ENCODE measurements around the gene A1BG.
A peak's percentile ranks its signal among the peaks of the same experiment; 100 is the strongest.
"Not testable (repeated sequence)": the region's sequence is repeated elsewhere in the genome, so short reads cannot be mapped to it uniquely, and the experiment has no call there.

A1BG gene

DNA sequence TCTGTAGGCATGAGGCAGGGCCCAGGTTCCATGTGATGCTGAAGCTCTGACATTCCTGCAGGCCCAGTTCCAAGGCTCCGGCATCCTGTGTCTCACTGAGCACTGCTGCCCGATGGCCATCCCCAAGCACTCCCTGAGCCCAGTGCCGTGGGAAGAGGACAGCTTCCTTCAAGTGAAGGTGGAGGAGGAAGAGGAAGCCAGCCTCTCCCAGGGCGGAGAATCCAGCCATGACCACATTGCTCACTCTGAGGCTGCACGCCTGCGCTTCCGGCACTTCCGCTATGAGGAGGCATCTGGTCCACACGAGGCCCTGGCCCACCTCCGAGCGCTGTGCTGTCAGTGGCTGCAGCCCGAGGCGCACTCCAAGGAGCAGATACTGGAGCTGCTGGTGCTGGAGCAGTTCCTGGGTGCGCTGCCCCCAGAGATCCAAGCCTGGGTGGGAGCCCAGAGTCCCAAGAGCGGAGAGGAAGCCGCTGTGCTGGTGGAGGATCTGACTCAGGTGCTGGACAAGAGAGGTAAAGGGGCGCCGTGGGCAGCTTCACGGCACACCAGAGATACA lies 18.5 kb downstream of the A1BG start:
- DNase-seq: peak; percentile 13 to 21

GRCh38 chr19:58332697-58333096 lies 20.6 kb downstream of the A1BG start:
- no peak for DNase-seq

DNA sequence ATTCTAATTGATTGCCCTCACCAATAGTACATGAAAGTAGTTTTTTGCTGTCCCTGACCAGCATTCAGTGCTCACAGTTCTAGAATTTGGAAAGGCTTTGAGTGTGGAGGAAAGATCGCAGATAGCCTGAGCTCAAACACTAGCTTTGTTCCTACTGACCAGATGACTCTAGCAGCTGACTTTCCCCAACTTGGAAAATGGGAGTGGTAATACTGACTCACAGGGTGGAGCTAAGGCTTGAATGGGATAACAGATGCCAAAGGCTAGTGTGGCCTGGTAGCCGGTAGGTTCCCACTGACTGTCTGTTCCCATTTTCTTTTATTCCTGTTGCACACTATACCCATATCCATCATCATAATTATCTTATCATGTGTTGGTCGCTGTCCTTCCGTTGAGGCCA lies 22.8 kb downstream of the A1BG start:
- DNase-seq: no peak

DNA sequence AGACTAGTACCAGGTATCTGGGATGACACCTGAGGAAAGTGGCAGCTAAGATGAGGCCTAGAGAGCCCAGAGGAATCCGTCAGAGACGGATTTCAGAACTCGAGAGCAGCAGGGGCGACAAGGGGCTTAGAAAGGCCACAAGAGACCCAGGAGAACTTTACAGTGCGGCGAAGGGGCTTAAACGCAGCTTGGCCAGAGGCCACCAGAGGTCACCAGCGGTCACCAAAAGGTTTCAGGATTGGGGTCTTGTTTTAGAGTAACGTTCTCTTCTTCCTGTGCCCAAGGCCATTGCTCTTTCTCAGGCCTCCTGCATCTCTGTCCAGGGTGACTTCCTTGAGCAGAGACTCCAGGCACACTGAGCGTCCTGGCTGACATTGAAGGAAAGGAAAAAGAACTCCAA lies 24.3 kb downstream of the A1BG start:
- DNase-seq: peak; percentile 32 to 54

DNA sequence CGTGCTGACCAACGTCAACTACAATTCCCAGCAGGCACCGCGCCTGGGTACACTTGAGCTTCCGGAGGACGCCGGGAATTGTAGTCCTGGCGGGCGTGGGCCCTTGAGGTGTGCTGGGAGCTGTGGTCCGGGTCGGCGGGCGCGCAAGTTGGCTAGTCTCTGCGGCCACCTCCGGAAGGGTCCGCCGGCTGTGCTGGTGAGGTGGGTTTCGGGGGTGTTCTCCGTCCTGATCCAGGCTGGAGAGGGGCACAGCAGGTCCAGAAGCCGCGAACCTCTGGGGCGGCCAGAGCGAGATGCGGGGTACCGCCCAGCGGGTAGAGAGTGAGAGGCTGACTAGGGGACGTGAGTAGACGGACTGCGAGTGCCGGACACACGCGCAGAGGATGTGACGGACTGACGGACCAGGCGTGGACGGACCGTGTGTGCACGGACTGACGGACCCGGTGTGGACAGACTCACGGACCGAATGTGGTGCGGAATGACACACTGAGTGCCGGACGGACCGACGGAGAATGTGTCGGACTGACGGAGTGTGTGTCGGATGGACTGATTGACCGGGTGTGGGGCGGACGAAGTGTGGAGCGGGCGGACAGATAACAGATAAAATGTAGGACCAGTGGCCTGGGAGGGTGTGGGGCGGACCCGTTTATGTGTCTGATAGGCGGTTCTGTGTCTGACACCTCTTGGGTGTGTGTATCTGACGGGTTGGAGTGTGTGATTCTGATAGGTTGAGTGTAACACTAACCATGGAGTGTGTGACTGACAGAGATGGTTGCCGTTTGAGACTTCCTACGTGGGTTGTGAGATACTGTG lies 26.2 kb downstream of the A1BG start, which contains the start of gene ZSCAN22:
Gene ZSCAN22, plus strand, starts transcription at position 81 of the 813 bp plus-strand sequence. CDS start 7,809 bp downstream, outside the sequence.
- DNase-seq: peak; percentile 92 to 93

- no peak for DNase-seq
These were observed 26.8 kb downstream of the A1BG start for GRCh38 chr19:58326501-58326913.

DNA sequence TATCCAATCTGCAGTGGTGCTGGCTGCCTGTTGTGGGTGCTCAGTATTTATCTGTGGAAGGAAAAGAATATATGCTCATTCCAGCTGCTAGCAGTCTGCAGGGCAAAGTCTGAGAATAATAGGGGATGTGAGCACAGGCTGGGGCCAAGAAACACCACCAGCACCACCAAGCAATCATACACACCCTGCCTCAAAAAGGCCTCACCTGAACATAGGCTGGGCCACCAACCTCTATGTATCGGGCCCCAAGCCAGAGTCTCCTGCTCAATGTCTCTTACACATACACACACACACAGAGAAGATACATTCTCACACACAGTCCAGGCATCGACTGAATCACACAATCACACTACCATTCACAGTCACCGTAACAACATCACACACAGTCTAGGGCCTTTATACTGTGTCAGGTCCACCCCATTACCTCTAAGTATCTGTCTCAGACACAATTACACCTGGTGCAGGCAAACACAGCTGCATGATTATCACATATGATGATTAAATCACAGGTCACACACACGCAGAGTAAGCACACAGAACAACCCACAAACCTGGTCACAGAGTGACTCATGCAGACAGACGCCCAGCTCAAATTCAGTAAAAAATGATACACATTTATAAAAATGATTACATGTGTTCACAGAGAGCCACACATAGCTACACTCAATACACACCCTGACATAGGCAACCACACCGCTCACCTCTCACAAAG lies 27.8 kb downstream of the A1BG start:
- DNase-seq: no peak

- DNase-seq: no peak
These were observed 34.1 kb downstream of the A1BG start for GRCh38 chr19:58319241-58319640.

- no peak for DNase-seq
These were observed 35.0 kb downstream of the A1BG start for GRCh38 chr19:58318297-58318696.

- peak; percentile 28 to 64 for DNase-seq
These were observed 35.7 kb downstream of the A1BG start for GRCh38 chr19:58317476-58318072.

- DNase-seq: no peak
These were observed 37.7 kb downstream of the A1BG start for GRCh38 chr19:58315580-58315979.

GRCh38 chr19:58311345-58311865 lies 41.9 kb downstream of the A1BG start:
- DNase-seq: no peak

- not testable (repeated sequence) for DNase-seq
These were observed 42.6 kb downstream of the A1BG start for GRCh38 chr19:58310685-58311084.

GRCh38 chr19:58307736-58308135 lies 45.6 kb downstream of the A1BG start:
- DNase-seq: no peak

- peak; percentile 31 to 33 for DNase-seq
These were observed 47.4 kb downstream of the A1BG start for GRCh38 chr19:58305932-58306323.

DNA sequence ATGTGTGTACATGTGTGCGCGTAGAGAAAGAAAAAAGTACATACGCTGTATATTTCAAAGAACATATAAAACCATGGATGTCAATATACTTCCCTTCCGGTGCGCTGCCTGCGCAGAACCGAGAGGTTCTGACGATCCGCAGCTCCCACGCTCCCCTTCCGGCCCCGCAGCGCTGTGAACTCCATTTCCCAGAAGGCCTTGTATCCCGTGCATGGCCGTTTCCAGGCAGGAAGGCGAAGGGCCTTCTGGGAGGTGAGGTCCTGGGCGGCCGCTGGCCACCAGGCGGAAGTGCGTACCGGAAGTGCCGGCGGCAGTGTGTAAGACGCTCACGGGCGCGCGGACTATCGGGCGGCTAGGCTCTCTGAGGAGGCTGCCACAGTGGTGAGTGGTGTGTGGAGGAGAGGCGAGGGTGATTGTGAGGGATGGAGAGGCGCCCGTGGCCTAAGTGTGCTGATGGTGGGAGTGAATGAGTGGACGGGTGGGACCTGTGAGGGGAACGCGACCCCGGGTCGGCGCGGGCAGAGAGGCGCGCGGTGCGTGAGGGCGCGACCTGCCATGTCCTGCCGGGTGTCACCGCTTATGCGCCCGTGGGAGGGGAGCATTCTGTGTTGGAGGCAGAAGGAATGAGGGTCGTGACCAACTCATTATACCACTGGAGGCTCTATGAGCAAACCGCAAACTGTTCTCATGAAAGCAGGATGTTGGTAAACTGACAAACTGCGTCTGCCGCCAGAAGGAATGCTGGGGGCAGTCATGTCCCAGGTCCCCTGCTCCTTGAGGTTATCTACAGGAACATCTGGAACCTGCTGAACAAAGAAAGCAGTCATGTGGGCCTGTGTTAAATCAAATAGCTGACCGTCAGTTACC lies 48.0 kb downstream of the A1BG start, which contains the start of gene ERVK3-1:
Gene ERVK3-1, plus strand, starts transcription at position 313 of the 867 bp plus-strand sequence. CDS start 6,792 bp downstream, outside the sequence.
- peak; percentile 97 to 98 for DNase-seq

DNA sequence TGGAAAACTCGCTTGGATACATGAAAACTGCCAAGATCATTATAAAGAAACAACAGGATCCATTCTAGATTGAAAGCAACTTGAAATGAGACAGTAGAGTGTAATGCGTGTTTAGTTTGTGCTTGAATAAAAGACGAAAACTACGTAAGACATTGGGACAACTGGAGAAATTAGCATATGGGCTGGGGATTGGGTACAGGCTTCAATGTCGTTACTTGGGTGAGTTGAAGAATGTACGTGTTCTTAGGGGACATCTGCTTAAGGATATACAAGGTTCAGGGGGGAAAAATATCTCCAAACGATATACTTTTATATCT lies 48.6 kb downstream of the A1BG start:
- no peak for DNase-seq

DNA sequence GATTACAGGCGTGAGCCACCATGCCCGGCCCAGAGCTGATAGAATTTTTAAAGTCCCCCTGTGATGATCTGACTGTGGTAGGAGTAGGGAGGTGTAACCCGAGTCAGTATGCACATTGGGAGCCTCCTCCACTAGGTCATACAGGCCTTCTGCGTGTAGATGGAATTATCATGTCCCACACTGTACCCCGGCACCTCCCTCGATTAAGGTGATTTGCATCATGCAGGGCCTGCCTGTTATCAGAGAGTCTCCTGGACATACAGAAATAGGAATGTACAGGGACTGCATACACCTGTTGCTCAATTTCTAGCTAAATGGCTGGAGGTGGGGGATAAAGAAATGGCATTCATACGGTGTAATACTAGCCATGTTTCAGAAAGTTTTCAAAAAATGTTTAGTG lies 49.0 kb downstream of the A1BG start:
- DNase-seq: no peak

DNA sequence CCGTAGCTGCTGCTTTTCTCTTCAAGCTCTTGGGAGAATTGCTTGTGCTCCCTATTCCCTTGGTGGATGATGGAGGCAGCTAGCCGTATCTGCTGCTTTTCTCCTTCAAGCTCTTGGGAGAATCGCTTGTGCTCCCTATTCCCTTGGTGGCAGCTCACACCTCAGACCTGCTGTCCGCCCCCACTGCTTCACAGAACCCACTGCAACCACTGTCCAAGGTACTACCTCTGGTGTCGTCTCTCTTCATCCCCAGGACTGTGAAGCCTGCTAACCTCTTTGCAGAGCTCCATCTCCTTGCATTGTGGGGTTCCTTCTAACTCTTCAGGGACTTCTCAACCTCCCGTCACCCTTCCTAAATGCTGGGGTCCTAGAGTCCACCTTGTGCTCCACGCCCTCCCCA lies 52.7 kb downstream of the A1BG start:
- no peak for DNase-seq

DNA sequence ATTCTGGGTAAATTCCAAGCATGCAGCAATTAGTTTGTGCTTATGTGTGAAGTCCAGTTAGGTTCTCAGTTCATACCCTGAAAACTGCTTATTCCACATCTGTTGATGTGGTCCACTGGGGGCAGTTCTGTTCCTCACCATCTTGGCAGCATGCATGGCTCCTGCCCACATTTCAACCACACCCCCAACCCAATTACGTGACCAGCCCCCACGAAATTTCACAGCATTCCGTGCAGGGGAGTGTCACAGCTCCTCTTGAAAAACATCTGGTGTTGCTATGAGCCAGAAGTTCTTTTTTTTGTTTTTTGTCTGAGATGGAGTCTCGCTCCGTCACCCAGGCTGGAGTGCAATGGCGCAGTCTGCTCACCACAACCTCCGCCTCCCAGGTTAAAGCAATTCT lies 57.2 kb downstream of the A1BG start:
- no peak for DNase-seq

Measured in Kasumi-1 (cell line).